NCI-H345 treated with DMSO at 0.1 percent for 48 hours (cell line): ENCODE results near the gene SLC13A3.

Source experiments
- DNase-seq: peaks from one replicate; lab custom pipeline; 2025; ENCODE audit not compliant: unreplicated experiment; lab: John Stamatoyannopoulos, UW

SLC13A3 gene

DNA sequence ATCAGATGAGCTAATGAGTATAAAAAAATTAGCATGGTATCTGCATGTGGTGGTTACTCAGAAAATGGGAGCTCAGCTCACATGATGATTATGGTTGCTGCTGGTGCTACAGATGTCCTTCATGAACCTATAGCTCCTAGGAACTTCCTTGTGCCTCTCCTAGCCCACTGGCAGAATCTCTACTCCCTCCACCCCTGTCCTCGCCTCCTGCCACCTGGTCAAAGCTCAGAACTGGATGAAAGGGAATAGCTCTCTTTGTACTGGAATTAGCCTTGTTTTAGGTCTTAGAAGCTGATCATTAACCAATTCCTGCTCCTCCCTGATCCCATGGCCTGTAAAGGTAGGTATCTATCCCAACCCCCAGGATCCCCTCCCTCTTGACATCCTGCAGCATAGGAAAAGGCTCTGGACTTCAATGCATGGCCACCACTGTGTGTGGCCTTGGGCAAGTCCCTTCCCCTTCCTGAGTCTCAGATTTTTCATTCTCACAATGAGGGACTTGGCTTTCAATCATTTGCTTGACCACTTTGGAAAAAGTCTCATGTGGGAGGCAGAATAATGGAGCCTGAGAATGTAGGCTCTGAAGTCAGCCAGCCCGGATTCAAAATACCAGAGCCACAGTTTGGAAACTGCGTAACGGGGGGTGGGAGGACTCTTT is 43.9 kb downstream of the SLC13A3 start:
- DNase-seq: no peak

DNA sequence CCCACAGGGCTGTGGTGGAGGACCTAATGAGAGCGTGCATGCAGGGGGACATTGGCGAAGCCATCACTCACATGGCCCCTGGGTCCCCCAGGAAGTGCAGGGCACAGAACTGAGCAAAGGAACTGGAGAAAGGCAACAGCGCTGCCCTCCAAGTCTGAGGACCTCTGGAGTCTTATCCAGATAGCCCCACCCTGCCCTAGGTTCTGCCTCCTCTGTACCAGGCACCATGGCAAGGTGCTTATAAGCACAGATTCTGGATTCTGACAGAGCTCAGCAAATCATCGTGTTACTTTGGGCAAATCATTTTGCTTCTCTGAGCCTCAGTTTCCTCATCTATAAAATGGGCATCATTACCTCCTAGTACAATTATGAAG is 44.5 kb downstream of the SLC13A3 start:
- DNase-seq: no peak

DNA sequence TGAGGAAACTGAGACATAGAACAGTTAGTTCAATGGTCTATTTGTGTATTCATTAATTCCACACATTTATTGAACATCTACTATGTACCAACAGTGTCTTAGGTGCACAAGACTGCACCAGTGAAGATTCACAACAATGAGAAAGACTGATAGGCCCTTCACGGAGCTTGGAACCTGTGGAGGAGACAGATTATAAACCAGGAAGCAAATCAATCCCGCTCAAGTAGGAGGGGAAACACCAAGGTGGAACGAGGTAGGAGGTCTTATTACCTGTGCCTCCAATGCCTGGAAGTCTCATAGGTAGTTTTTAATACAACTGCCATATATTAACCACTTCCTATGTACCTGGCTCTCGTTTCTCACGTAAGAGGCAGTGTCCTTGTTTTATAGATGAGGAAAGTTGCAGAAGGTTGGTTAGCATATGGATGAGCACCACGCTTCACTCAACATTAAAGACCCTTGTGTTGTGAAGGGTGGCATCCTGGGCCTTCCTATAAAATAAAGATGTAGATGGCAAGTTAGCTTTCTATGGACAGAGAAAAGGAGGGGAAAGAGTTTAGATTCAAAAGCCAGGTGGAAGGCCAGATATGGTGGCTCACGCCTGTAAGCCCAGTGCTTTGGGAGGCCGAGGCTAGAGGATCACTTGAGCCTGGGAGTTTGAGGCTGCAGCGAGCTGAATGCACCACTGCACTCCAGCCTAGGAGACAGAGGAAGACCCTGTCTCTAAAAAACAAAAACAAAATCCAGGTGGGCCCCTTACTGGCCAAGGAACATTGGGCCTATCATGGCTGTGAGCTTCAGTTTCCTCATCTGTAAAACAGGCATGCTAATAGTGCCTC is 45.1 kb downstream of the SLC13A3 start:
- no peak for DNase-seq

DNA sequence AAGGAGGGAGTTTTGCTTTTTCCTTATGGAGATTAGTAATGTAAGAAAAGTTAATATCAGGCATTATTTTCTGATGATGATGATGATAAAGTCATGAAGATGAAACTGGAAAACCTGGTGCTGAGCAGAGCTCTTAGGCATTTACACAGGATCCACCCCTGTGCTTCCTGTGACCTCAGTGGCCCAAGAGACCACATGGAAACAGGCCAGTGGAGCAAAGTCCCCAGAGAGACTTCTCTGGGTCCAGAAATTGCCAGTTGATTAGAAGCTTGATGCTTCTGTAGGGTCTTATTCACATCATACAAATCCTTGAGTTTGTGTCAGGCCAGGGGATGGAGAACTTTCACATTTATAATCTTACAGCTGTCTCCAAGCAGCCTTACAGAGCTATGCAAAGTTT is 46.1 kb downstream of the SLC13A3 start:
- no peak for DNase-seq

DNA sequence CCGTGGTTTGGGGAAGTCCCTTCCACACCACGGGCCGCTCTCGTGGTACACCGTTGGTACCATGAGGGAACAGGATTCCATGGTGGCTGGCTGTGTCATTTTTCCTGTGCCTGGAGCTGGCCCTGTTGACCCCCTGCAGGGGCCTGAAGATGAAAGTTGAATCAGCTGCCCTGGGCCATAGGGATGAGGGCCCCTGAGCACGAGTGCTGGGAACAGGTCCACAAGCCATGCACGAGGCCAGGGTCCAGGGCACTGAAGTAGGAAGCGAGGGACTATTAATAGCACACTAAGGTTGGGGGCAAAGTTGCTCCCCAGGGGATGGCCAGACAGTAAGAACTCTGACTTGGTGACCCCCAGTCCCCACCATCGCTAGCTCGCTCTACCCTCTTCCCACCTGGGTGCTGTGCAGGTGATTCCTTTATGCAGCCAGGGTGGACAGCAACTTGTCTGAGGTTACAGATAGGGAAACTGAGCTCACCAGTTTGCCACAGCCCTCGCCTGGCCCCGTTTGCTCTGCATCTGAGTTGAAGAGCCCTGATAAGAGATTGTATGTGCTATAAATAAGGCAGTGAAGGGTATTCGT is 46.6 kb downstream of the SLC13A3 start:
- no peak for DNase-seq

DNA sequence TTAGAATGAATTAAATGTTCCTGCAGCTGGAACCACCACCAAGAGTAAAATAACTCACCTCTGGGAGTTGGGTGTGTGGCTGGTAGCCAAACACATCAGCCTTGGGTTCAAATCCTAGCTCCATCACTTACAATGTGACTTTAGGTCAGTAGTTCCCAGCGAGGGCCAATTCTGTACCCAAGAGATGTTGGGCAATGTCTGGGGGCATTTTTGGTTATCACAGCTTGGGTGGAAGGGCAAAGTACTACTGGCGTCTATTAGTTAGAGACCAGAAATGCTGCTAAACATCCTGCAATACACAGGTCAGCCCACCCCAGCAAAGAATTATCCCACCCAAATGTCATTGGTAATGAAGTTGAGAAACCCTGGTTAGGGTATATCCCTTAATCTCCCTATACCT is 48.8 kb downstream of the SLC13A3 start:
- no peak for DNase-seq

DNA sequence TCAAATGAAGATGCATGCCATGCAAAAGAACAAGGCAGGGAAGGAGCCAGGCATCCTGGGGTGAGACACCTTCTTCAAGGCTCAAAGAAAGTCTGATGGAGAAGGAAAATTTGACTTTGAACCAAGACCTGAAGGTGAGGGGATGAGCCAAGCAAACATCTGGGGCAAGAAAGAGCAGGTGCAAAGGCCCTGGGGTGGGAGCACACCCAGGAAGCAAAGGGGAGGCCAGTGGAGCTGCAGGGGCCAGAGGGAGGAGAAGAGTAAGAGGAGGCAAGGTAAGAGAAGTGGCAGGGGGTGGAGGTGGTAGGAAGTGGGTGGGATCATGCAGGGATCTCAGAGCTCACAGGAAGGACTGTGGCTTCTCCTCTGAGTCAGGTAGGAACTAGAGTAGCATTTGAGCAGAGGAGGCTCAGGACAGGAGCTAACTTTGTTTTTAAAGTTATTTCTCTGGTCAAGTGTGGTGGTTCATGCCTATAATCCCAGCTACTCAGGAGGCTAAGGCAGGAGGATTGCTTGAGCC is 49.6 kb downstream of the SLC13A3 start:
- no peak for DNase-seq

DNA sequence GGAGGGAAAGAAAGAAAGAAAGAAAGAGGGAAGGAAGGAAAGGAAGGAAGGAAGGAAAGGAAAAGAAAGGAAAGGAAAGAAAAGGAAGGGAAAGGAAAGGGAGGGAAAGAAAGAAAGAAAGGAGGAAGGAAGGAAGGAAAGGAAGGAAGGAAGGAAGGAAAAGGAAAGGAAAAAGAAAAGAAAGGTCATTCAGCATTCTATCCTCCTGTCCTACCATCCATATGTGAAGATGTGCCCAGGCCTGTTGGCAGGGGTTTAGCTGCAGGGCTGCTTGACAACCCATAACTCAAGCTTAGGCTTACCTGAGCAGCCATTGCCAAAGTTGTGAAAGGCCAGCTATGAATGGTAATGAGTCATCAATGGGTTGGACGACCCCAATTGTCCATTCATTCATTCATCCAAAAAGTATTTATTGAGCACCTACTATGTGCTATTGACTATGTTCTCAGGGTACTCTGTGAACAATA is 50.9 kb downstream of the SLC13A3 start:
- DNase-seq: no peak

DNA sequence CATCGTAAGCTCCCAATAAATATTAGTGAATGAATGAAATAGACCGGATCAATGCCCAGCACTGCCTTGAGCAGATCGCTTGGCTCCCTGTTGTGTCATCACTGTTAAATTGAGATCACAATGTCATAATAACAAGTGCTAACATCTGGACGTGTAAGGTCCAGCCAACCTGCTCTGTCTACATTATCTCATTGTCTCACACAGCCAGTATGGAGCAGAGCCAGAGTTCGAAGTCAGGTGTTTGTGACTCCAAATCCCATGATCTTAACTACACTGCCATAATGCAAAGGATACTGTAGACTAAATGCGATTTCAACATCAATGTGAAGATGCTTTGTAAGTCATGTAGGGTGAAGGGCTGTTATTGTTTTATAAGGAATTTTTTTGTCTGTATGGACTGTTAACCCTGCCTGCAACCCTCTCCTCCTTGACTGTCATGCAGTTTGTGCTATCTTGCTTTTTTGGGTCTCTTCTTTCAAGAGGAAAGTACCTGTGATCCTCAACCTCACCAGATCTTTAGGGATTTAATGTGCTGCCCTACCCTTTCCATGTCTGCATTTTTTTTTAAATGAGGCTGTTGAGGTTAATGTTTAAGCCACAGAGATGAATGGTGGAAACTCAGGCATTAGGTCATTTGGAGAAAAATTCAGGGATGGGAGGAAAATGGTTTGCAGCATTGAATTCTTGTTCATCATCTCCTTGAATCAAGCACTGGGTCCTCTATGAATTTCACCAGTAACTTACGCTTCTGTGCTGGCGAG is 51.9 kb downstream of the SLC13A3 start:
- no peak for DNase-seq

DNA sequence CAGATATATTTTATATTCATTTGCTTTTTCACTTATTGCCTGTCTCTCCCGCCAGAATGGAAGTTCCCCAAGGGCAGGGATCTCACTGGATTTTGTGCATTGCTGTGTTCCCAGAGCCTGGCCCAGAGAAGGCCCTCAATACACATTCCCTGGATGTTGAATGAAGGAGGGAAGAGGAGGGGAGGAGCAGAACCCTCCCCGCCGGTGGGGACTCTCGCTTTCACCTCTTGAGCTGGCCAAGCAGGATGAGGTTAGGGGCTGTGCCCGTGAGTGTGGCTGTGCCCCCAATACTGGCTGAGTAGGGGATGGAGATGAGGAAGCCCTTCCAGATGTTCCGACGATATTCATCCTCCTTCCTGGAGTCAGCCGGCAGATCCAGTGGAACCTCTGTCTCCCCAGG is 55.3 kb downstream of the SLC13A3 start:
- DNase-seq: no peak

DNA sequence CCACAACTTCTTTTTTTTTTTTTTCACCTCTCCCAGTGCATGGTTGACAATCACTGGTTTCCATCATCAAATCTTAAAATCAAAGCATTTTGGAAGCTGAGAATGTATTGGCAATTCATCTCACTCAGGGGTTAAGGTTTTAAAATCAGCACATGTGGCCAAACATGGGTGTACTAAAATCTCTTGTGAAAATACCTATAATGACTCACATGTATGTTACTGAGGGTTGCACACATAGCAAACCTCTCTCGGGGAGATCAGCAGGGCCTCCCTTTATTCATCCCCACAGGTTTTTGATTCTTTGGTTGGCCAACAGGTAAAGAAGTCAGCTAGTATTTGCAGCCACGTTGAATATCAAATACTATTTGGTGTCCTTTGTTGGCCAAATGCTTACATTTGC is 56.5 kb downstream of the SLC13A3 start:
- no peak for DNase-seq

DNA sequence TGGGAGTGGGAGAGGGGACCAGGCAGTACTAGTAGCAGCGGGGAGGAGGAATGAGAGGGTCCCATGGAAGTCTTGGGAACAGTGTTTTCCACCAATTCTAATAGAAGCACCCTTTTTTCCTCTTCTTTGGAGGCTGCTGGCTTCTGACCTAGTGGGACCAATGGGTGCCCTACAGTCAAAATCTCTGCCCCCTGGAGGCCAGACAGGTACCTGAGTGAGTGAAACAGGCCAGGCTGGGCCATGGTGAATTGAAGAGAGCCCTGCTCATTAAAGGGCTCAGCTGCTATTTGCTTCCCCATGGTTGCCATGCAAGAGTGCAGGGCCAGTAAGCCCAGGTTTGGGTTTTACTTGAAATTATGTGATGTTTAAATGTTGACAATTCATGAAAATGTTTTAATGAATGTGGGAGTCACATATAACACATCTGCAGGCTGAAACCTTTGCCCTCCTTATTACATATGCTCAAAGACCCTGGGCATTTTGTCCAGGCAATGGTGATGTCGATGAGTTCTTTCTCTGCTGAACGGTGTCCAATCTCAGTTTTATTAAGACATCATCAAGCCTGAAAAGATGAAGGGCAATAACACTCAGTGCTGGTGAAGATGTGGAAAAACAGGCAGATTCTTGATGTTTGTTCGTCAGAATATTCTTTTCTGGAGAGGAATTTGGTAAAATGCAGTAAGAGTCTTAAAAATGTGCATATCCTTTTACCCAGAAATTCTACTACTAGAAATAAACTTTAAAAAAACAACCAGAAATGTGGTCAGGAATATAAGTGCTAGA is 58.5 kb downstream of the SLC13A3 start:
- DNase-seq: no peak

DNA sequence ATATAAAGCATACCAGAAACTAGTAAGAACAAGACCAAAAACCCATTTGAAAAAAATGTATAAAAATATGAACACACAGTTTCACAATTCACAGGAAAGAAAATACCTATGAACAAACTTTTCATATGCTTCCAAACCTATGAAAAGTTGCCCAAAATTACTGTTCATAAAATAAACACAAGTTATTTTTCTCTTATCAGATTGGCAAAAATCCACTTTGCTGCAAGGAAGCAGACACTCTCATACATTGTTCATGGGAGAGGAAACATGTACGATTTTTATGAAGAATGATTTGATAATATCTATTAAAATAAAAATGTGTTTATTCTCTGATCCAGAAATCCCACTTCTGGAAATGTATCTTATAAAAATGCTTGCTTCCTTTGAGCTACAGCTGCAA is 60.8 kb downstream of the SLC13A3 start:
- no peak for DNase-seq

DNA sequence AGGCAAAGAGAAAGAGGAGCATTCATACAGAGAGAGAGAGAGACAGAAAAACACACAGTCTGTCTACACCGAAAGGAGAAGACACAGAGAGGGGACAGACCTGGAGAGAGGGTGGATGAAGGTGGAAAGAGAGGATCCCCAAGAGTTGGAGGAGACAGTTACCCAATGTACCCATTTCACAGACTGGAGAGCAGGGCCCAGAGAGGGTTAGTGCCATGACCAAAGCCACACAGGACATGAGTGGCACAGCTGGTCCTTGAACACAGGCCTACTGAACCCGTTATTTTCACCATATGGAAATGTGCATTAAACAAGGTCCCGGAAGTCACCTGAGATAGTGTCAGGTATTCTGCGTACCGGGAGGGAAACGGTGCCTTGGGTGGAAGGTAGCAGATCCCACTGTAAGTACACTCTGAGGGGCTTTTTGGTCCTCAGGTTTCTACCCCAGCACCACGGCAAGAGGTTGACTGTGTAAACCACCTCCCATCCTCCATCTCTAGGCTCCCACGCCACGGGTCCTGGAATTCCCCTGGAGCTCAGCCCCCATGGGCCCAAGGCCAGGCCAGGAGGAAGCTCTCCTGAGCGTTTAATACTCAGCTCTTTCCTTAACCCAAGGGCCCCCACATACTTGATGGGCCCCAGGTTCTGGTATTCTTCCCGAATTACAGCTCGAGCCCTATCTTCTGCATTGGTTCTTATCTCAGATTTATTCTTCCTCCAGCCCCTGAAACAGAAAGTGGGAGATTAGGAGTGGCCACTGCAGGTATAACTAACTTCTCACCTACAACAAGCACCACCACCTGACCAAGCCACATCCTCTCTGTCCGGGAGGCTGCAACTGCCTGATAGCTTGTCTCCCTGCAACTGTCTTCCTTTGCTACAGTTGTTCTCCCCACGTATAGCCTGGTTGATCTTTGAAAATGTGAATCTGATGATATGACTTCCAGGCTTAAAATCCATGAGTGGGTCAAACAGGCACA is 62.4 kb downstream of the SLC13A3 start:
- no peak for DNase-seq

DNA sequence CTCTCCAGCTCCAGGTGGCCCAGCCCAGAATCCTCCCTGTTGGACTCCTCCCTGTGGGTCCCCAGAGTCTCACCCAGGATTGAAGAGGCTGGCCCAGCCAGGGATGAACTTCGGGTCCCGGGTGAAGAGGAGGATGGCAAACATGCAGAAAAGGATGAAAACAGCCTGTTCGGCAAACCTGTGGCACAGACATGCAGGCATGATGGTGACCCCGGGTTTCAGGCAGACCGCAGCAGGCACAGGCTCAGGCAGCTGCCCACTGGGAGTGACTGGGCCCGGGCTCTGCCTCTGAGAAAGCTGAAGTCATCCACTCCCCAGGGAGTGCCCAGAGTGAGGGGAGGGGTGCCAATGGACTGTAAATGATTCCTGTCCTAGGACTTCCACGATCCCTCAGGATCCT is 63.3 kb downstream of the SLC13A3 start:
- DNase-seq: no peak

DNA sequence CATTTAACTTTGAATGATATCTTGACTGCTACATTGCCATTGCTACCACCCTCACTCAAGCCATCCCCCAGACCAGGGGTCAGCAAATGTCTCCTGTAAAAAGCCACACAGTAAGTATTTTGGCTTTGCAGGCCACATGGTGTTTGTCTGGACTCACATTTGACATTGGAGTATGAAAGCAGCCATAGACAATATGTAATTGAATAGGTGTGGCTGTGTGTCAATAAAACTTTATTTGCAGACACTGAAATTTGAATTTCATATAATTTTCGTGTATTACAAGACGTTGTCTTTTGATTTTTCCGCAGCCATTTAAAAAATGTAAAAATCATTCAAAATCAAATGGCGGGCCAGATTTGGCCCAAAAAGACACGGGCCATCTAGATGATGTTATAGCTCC is 64.5 kb downstream of the SLC13A3 start:
- no peak for DNase-seq

DNA sequence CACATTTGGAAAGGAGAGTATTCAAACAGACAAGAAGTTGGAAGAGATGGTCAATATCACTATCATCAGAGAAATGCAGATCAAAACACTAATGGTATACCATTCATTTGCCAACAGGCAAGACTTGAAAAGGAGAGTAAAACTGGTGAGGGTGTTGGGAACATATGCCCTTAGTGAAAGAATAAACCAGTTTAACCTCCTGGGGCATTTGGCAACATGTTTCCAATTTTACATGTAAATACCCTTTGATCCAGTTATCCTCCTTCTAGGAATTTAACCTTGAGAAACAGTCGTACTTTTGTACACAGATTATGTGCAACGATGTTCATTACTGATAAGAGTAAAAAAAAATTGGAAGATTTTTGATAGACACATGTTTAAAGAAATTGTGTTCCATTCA is 66.8 kb downstream of the SLC13A3 start:
- no peak for DNase-seq

DNA sequence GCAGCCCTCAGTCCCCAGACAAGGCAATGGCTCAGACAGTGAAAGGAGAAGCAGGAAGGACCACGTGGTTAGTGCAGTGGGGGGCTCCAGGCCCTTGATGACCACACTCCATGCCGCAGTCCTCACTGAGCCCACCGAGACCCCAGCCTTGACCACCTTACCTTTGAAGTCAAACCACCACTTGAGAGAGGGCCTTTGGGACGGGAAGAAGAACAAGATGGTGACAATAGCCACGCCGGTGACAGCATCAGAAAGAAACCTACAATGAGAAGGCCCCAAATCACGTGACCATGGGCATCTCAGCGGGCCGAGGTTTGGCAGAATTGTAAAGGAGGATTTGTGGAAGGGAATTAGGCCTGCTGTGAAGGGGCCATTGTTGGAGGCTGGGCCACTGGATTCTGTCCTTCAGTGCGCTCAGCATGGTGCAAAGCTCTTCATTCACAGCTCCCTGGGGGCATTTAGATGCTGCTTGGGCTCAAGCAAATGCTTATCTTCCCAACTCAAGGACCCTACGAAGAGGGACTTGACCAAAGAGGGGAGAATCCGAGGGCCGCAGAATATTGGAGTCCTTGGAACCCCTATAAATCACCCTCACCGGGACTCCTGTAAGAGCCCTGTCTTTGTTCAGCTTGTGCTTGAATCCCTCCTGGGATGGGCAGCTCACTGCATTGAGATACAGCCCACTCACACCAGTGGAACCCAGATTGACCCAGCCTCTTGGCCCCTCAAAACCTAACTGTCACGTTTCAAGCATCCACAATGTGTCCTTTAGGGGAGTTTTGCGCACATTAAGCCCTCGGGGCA is 67.6 kb downstream of the SLC13A3 start:
- peak; percentile 89 for DNase-seq

DNA sequence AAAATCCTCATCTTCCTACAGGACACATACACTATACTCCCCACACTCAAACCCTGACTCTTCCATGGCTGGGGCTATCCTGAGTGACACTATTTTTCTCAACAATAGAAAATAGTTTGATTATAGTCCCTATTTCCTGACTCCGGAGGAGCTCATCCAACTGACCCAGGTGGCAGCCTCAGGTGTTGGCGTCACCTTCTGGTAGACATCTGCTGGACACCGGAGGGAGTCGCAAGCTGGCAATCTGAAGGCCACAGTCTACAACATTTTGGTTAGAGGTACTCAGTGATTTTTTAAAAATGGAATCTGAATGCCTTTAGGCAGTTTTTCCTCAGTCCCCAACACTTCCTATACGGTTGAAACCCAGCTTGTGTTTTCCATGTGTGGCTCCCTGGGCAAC is 68.6 kb downstream of the SLC13A3 start:
- DNase-seq: no peak
